HCT116 (cell line): ENCODE data around the gene ERVW-1.

ENCODE experiments used
- EZH2phosphoT487 ChIP-seq: fragments of 200-600 bp; IDR thresholded peaks from 2 replicates; pipeline ENCODE4 v1.6.1; 2018; ENCODE audit warnings: antibody characterized with exemption, borderline replicate concordance
- POLR2A ChIP-seq: IDR thresholded peaks from 2 replicates; pipeline ENCODE4 v1.7.0; 2011; ENCODE audit warnings: borderline replicate concordance; ENCODE audit not compliant: insufficient read depth, insufficient read length; ENCODE audit errors: extremely low read depth
- POLR2AphosphoS5 ChIP-seq: IDR thresholded peaks from 2 replicates; pipeline ENCODE4 v1.6.1; 2011; ENCODE audit warnings: mild to moderate bottlenecking, low read depth, low read length, moderate library complexity
- TF ChIP-seq, protein P1 (sequence below): IDR thresholded peaks from 2 replicates; pipeline ENCODE4 v1.6.1; 2012
- TF ChIP-seq, protein P2 (sequence below), 3 experiments: fragments of 200-600 bp in 1 of 3; sonication (generic) in 1 of 3; IDR thresholded peaks in 2 of 3; conservative IDR thresholded peaks in 1 of 3; 2 replicates each; pipeline ENCODE4 v1.5.1; 2012 to 2017; ENCODE audit warnings: low read depth in 2 of 3, low read length in 2 of 3, antibody characterized with exemption in 1 of 3, borderline replicate concordance in 1 of 3, control low read depth in 1 of 3, mild to moderate bottlenecking in 1 of 3, mixed read lengths in 1 of 3, mixed run types in 1 of 3, moderate library complexity in 1 of 3; ENCODE audit not compliant: insufficient read depth in 1 of 3

DNA sequence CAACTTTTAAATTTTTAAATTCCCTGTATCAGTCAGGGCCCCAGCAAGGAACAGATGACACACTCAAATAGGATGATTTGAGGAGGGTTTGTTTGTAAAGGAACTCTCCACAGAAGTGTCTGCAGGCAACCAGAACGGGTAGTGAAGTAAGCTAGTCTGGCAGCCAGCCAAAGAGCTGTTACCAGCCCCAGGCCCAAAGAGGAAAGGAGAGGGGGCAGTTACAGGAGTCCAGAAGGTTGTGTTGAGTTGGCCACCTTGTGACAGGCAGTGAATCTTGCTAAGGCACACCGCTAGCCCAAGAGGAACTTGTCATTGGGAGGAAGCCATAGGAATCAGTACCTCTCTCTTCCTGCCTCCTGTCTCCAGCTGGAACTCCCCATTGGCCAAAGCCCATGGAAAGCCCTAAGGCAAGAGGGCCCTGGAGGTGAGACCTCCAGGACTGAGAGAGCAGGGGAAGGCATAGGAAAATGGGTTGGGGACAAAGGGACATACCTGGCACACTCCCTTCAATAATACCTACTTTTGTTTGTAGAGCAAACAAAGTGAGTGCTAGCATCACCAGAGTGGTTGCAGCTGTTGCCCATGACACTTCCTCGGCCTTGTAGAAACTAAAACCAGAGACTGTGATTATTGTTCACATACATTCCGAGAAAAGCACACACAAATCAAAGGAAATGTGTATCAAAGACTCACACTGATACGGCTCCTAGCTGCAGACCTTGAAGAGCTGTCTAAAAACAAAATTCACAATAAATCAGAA is 55.9 kb downstream of the ERVW-1 start:
- TF ChIP-seq EZH2phosphoT487 (no peak), POLR2AphosphoS5 (no peak), POLR2A (no peak)
- TF ChIP-seq, protein P1, sequence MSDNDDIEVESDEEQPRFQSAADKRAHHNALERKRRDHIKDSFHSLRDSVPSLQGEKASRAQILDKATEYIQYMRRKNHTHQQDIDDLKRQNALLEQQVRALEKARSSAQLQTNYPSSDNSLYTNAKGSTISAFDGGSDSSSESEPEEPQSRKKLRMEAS: no peak
- TF ChIP-seq, protein P2, sequence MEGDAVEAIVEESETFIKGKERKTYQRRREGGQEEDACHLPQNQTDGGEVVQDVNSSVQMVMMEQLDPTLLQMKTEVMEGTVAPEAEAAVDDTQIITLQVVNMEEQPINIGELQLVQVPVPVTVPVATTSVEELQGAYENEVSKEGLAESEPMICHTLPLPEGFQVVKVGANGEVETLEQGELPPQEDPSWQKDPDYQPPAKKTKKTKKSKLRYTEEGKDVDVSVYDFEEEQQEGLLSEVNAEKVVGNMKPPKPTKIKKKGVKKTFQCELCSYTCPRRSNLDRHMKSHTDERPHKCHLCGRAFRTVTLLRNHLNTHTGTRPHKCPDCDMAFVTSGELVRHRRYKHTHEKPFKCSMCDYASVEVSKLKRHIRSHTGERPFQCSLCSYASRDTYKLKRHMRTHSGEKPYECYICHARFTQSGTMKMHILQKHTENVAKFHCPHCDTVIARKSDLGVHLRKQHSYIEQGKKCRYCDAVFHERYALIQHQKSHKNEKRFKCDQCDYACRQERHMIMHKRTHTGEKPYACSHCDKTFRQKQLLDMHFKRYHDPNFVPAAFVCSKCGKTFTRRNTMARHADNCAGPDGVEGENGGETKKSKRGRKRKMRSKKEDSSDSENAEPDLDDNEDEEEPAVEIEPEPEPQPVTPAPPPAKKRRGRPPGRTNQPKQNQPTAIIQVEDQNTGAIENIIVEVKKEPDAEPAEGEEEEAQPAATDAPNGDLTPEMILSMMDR (IDR thresholded peaks at IDR 0.05 in 2 of 3, conservative IDR thresholded peaks at IDR 0.05 in 1 of 3; ENCODE audit: borderline replicate concordance in 1 of 3, insufficient read depth in 1 of 3, low read depth in 2 of 3, low read length in 2 of 3): no peak
